ENCODE measurements around the gene MTMR10.
A peak's percentile ranks its signal among the peaks of the same experiment; 100 is the strongest.

MTMR10 gene

DNA sequence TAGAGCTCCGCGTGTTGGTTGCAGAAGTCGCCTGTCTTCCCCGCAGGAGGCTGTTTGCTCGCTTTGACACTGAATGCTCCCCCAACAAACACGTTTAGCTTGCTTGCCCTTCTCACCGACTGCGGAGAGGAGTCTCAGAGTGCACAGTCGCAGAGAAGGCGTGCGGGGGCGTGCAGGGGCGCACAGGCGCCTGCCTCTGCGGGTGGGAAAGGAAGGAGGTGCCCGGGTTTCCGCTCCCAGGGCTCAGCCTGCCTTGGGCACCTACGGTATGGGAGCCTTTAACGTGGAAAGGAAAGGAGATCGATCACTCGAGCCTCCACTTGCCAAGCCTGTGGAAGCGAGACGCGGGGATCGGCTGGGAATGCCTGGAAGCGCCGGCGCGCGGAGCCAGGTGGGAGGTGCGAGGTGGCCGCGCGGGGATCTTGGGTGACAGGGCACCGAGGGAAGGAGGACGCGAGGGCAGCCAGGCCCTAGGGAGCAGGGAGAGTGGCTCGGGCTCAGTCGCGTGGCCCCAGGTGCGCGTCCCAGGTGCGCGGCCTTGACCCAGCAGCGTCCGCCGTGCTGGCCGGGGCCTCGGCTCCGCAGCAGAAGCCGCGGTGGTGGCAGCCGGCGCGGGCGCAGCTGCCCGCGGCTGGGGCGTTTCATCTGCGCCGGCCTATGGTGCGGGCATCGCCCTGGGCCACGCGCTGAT is 87.8 kb downstream of the MTMR10 start, which contains the start of gene FAN1:
FAN1 (plus strand) TSS at position 419 of the 691 bp plus-strand sequence. CDS start 749 bp downstream, outside the sequence.
- Histone ChIP-seq H3K27ac (replicated peaks) (peak within 1 kb of the TSS; percentile 63), H3K4me3 (replicated peaks; ENCODE audit: insufficient read depth, low read length) (no peak within 1 kb of the TSS; the same call in 1 of the 2 replicates), H3K27me3 (ENCODE audit: insufficient read depth, poor library complexity, severe bottlenecking) (no peaks in the 10 kb centered on the region)
- peak in 1 of 2 experiments; percentile 79 for DNase-seq (ENCODE audit: low read depth in 1 of 2, low spot score in 1 of 2)
- TF ChIP-seq POLR2AphosphoS5 (IDR thresholded peaks at IDR 0.05; ENCODE audit: low read depth) (no peak), SPI1 (IDR thresholded peaks at IDR 0.05; ENCODE audit: borderline replicate concordance, low read depth) (no peak), GABPA (IDR thresholded peaks at IDR 0.05; ENCODE audit: low read depth) (no peak)
- TF ChIP-seq, protein P1, sequence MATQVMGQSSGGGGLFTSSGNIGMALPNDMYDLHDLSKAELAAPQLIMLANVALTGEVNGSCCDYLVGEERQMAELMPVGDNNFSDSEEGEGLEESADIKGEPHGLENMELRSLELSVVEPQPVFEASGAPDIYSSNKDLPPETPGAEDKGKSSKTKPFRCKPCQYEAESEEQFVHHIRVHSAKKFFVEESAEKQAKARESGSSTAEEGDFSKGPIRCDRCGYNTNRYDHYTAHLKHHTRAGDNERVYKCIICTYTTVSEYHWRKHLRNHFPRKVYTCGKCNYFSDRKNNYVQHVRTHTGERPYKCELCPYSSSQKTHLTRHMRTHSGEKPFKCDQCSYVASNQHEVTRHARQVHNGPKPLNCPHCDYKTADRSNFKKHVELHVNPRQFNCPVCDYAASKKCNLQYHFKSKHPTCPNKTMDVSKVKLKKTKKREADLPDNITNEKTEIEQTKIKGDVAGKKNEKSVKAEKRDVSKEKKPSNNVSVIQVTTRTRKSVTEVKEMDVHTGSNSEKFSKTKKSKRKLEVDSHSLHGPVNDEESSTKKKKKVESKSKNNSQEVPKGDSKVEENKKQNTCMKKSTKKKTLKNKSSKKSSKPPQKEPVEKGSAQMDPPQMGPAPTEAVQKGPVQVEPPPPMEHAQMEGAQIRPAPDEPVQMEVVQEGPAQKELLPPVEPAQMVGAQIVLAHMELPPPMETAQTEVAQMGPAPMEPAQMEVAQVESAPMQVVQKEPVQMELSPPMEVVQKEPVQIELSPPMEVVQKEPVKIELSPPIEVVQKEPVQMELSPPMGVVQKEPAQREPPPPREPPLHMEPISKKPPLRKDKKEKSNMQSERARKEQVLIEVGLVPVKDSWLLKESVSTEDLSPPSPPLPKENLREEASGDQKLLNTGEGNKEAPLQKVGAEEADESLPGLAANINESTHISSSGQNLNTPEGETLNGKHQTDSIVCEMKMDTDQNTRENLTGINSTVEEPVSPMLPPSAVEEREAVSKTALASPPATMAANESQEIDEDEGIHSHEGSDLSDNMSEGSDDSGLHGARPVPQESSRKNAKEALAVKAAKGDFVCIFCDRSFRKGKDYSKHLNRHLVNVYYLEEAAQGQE (IDR thresholded peaks at IDR 0.05; ENCODE audit: insufficient replicate concordance, low read depth): no peak
- TF ChIP-seq, protein P2, sequence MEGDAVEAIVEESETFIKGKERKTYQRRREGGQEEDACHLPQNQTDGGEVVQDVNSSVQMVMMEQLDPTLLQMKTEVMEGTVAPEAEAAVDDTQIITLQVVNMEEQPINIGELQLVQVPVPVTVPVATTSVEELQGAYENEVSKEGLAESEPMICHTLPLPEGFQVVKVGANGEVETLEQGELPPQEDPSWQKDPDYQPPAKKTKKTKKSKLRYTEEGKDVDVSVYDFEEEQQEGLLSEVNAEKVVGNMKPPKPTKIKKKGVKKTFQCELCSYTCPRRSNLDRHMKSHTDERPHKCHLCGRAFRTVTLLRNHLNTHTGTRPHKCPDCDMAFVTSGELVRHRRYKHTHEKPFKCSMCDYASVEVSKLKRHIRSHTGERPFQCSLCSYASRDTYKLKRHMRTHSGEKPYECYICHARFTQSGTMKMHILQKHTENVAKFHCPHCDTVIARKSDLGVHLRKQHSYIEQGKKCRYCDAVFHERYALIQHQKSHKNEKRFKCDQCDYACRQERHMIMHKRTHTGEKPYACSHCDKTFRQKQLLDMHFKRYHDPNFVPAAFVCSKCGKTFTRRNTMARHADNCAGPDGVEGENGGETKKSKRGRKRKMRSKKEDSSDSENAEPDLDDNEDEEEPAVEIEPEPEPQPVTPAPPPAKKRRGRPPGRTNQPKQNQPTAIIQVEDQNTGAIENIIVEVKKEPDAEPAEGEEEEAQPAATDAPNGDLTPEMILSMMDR (IDR thresholded peaks at IDR 0.05; ENCODE audit: insufficient read depth, low read length): no peak

DNA sequence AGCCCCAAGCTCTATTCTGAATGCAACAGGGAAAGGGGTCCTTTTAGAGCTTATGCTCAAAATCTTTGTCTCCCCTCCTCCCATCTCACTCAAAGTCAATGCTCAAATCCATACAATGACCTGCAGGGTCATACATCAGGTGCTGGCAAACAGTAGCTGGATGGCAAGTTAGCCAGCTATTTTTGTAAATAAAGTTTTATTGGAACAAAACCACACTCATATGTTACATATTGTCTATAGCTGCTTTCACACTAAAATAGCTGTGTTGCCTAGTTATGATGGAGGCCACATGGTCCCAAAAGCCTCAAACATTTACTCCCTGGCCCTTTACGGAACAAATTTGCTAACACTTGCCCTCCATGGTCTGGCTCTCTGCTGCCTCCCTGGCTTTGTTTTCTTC is 89.5 kb downstream of the MTMR10 start:
- Histone ChIP-seq H3K27ac (replicated peaks) (no peak overlapping the region), H3K4me3 (replicated peaks; ENCODE audit: insufficient read depth, low read length) (no peak overlapping the region)
- DNase-seq (ENCODE audit: low read depth in 1 of 2, low spot score in 1 of 2): no peak

DNA sequence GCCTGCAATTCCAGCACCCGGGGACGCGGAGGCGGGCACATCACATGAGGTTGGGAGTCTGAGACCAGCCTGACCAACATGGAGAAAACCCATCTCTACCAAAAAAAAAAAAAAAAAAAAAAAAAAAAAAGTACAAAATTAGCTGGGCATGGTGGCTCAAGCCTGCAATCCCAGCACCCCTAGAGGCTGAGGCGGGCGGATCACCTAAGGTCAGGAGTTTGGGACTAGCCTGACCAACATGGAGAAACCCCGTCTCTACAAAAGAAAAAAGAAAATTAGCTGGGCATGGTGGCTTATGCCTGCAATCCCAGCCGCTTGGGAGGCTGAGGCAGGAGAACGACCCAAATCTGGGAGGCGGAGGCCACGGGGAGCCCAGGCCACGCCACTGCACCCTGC is 95.2 kb downstream of the MTMR10 start:
- no peak overlapping the region for H3K4me3 ChIP-seq (replicated peaks; ENCODE audit: insufficient read depth, low read length)
- TF ChIP-seq, protein P1 (IDR thresholded peaks at IDR 0.05; ENCODE audit: insufficient replicate concordance, low read depth): no peak
- TF ChIP-seq POLR2AphosphoS5 (IDR thresholded peaks at IDR 0.05; ENCODE audit: low read depth) (no peak), GABPA (IDR thresholded peaks at IDR 0.05; ENCODE audit: low read depth) (no peak), SPI1 (IDR thresholded peaks at IDR 0.05; ENCODE audit: borderline replicate concordance, low read depth) (no peak)
- TF ChIP-seq, protein P2 (IDR thresholded peaks at IDR 0.05; ENCODE audit: insufficient read depth, low read length): no peak
- no peaks in the 10 kb centered on the region for H3K27me3 ChIP-seq (ENCODE audit: insufficient read depth, poor library complexity, severe bottlenecking)
- no peak for DNase-seq (ENCODE audit: low read depth in 1 of 2, low spot score in 1 of 2)
- no peak overlapping the region for H3K27ac ChIP-seq (replicated peaks)

More for the DNA sequence above, 89.5 kb downstream of the MTMR10 start:
- TF ChIP-seq, protein P2 (IDR thresholded peaks at IDR 0.05; ENCODE audit: insufficient read depth, low read length): no peak
- TF ChIP-seq GABPA (IDR thresholded peaks at IDR 0.05; ENCODE audit: low read depth): no peak
- TF ChIP-seq, protein P1 (IDR thresholded peaks at IDR 0.05; ENCODE audit: insufficient replicate concordance, low read depth): no peak
- no peak for TF ChIP-seq POLR2AphosphoS5 (IDR thresholded peaks at IDR 0.05; ENCODE audit: low read depth)
- TF ChIP-seq SPI1 (IDR thresholded peaks at IDR 0.05; ENCODE audit: borderline replicate concordance, low read depth): no peak
- H3K27me3 ChIP-seq (ENCODE audit: insufficient read depth, poor library complexity, severe bottlenecking): no peaks in the 10 kb centered on the region

All from HL-60 (cell line).